Measurements from ENCODE around the gene NTN4.

DNA sequence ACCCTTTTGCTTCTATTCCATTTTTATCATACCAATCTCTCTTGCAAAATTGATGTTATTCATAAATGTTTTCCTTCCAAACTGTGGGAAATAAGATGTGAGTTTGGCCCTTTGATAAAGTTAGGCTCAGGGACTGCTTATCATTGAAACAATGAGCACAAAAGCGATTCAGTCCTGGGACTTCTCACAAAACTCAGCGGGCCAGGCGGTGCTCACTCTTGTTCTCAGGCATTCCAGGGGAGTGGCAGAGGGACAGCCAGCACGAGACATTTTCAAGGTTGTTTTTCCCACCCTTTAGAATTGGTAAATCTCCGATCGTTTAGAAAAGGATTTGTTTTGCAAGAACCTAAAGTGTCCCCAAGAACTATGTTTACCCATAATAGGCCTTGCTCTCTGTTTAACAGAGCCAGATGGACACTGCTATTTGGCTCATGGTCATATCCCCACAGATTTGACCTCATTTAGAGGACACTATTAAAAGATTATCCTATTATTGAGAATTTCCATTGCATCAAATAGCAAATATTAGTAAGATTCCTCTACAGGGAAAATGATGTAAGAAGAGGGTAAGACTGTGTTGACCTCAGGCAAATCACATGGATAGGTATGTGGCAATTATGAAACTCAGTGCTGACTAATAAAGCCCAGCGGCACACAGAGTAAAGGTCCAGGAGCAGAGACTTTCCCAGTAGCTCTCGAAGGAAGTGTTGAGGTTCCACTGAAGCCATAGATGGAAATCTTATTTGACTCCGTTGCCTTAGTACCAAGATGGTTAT is 136.6 kb downstream of the NTN4 start:
- TF ChIP-seq, protein P1, sequence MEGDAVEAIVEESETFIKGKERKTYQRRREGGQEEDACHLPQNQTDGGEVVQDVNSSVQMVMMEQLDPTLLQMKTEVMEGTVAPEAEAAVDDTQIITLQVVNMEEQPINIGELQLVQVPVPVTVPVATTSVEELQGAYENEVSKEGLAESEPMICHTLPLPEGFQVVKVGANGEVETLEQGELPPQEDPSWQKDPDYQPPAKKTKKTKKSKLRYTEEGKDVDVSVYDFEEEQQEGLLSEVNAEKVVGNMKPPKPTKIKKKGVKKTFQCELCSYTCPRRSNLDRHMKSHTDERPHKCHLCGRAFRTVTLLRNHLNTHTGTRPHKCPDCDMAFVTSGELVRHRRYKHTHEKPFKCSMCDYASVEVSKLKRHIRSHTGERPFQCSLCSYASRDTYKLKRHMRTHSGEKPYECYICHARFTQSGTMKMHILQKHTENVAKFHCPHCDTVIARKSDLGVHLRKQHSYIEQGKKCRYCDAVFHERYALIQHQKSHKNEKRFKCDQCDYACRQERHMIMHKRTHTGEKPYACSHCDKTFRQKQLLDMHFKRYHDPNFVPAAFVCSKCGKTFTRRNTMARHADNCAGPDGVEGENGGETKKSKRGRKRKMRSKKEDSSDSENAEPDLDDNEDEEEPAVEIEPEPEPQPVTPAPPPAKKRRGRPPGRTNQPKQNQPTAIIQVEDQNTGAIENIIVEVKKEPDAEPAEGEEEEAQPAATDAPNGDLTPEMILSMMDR (IDR thresholded peaks at IDR 0.05): no peak
- TF ChIP-seq GABPA (IDR thresholded peaks at IDR 0.05; ENCODE audit: low read depth) (no peak), POLR2AphosphoS5 (IDR thresholded peaks at IDR 0.05; ENCODE audit: low read depth, low read length) (no peak)
- TF ChIP-seq, protein P2, sequence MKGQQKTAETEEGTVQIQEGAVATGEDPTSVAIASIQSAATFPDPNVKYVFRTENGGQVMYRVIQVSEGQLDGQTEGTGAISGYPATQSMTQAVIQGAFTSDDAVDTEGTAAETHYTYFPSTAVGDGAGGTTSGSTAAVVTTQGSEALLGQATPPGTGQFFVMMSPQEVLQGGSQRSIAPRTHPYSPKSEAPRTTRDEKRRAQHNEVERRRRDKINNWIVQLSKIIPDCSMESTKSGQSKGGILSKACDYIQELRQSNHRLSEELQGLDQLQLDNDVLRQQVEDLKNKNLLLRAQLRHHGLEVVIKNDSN (IDR thresholded peaks at IDR 0.05; ENCODE audit: borderline replicate concordance, low read depth): no peak
- TF ChIP-seq, protein P3, sequence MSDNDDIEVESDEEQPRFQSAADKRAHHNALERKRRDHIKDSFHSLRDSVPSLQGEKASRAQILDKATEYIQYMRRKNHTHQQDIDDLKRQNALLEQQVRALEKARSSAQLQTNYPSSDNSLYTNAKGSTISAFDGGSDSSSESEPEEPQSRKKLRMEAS (IDR thresholded peaks at IDR 0.05; ENCODE audit: low read depth): no peak
